Measurements from ENCODE around the gene CCDC106.

DNA sequence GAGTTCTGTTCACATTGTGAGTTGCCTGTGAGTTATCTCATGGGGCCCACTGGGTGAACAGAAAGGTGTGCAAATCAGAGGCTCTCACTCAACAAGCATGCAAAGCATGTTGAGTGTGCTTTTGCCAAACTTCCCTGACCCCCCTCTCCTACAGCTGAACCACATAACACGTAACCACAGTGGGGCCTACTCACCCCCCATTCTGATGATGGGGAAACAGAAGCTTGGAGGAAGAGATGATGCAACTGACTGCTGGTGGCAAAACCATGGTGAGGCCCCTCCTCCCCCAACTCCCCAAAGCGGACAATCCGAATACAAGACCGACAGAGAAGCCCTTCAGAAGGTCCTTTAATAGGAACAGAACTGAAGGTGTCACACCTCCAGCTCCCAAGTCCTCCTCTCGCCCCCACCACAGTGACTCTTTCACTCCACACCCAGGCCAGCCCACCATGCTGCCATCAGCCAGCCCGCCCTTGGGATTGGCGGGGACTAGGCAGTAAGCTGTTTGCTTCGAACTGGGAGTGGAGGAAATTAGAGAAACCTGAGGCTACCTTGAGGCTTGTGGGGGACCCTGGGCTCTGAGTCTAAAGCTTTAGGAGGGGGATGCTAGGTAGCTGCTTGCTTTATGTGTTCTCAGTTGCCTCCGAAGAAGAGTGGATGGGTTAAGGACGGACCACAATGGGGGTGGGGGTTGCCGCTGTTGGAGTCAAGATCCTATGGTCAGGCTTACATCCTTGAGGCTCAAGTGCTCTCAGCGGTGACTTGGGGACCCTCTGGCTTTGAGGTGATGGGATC, 27.4 kb upstream of the CCDC106 start:
- no peak for TF ChIP-seq POLR2A (IDR thresholded peaks at IDR 0.05)
- no peak for TF ChIP-seq CTCF (IDR thresholded peaks at IDR 0.05)

Measured in transverse colon (tissue), 3 donors.